GM12873 (cell line): ENCODE results near the gene ZNF865.

Experiments used
- TF ChIP-seq, protein P1 (sequence below): IDR thresholded peaks from 2 replicates; pipeline ENCODE4 v1.5.1; 2012; ENCODE audit warnings: low read depth, mild to moderate bottlenecking, moderate library complexity, low read length, control low read depth; ENCODE audit not compliant: insufficient read depth; ENCODE audit errors: missing control alignments

The ZNF865 gene

GRCh38 chr19:55593096-55593772 is 12.2 kb upstream of the ZNF865 start:
- TF ChIP-seq, protein P1, sequence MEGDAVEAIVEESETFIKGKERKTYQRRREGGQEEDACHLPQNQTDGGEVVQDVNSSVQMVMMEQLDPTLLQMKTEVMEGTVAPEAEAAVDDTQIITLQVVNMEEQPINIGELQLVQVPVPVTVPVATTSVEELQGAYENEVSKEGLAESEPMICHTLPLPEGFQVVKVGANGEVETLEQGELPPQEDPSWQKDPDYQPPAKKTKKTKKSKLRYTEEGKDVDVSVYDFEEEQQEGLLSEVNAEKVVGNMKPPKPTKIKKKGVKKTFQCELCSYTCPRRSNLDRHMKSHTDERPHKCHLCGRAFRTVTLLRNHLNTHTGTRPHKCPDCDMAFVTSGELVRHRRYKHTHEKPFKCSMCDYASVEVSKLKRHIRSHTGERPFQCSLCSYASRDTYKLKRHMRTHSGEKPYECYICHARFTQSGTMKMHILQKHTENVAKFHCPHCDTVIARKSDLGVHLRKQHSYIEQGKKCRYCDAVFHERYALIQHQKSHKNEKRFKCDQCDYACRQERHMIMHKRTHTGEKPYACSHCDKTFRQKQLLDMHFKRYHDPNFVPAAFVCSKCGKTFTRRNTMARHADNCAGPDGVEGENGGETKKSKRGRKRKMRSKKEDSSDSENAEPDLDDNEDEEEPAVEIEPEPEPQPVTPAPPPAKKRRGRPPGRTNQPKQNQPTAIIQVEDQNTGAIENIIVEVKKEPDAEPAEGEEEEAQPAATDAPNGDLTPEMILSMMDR, result no peak

DNA sequence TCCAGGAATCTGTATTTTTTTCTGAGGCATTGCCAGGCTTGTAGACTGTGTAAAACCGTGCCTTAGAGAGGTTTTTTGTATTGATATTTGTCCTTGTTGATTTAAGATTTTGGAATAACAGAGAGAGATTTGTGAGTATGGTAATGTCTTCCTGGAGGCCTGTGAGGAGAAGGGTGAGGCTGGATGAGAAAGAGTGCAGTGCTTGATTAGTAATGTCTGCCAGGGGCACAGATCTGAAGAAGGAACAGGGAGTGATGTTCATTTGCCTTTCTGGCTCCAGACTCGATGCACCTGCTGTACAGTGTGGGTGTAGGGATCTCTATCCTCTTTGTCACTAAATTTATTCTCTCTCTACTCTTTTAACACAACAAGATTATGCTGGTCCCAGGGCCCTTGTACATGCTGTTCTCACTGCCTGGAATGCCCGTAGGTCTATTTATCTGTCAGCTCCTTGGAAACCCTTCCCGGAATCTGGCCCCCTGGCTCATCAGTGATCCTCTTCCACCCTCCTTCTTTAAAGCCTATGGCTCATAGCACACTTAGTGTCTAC is 10.4 kb upstream of the ZNF865 start:
- TF ChIP-seq, protein P1, result no peak

- TF ChIP-seq, protein P1, result no peak
Measured at GRCh38 chr19:55596304-55596703, 9.1 kb upstream of the ZNF865 start.

- TF ChIP-seq, protein P1, result no peak
Measured at GRCh38 chr19:55597501-55597921, 7.9 kb upstream of the ZNF865 start.

DNA sequence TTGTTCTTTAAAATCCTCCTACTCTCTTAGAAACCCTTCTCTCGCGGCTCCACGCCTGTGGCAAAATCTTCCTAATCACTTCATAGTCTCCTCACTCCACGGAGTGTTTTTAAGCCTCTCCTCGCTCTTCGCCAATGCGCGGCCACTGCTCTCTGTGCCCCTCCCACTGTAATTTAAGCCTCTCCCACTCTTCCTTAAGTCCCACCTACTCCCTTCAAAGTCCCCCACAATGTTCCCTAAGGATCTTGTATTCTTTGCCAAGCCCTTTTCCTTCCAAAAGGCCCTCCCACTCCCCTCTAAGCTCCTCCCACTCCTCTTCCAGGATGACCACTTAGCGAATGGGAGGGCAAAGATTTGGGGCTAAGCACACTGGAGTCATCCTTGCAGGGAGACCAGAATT is 7.4 kb upstream of the ZNF865 start:
- TF ChIP-seq, protein P1, result no peak

- TF ChIP-seq, protein P1, result no peak
Measured at GRCh38 chr19:55598719-55599467, 6.6 kb upstream of the ZNF865 start.

DNA sequence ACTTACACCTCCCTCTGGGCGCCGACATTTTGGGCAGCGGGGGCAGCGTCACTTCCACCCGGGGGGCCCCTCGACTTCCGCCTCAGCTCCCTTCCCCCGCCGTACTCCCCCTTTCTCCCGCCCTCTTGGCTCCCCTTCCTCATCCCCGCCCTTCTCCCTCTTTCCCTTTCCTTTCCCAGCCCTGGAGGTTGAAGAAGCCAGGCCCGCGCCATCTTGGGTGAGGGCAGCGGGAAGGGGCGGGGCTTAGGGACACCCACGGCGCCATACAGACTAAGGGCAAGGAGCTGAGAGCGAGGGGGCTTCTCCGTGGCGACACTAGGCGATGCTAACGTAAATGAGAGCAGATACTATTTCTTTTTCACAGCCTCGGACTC is 6.0 kb upstream of the ZNF865 start, which contains the start of gene FIZ1:
TSS of gene FIZ1 (minus strand) at position 50 of the 374 bp plus-strand sequence. CDS start 1,652 bp downstream, outside the sequence.
- TF ChIP-seq, protein P1, result no peak
